HG02588 (cell line): ENCODE data around the gene ZNF577.

ENCODE experiments used
- ATAC-seq: cut with Tn5 transposase; IDR thresholded peaks from one replicate; pipeline ENCODE4 v1.9.1; 2021; ENCODE audit warnings: mild to moderate bottlenecking, moderate library complexity; ENCODE audit not compliant: unreplicated experiment

Gene ZNF577

GRCh38 chr19:51873097-51873496 is 14.7 kb downstream of the ZNF577 start:
- no peak for ATAC-seq

DNA sequence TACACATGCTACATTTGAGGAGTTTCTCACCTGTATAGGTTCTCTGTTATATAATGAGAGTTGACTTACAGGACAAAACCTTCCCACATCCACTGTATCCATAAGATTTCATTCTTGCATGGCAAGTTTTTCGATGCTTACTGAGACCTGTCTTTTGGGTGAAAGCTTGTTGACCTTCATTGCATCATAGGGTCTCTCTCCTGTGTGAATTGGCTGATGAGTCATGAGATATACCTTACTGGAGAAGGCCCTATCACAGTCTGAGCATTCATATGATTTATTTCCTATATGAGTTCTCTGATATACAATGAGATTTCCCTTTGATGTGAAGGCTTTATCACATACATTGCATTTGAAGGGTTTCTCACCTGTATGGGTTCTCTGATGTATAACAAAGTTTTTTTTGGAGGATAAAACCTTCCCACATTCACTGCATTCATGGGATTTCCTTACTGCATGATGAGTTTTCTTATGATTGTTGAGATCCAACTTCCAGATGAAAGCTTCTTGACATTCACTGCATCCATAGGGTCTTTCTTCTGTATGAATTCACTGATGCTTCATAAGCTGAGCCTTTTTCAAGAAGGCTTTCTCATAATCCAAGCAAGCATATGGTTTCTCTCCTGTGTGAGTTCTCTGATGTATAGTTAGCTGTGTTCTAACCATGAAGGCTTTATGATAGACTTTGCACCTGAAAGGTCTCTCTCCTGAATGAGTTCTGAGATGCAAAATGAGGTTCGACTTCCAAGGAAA is 25.7 kb downstream of the ZNF577 start:
- no peak for ATAC-seq

- no peak for ATAC-seq
Measured at GRCh38 chr19:51837145-51837544, 50.6 kb downstream of the ZNF577 start.

DNA sequence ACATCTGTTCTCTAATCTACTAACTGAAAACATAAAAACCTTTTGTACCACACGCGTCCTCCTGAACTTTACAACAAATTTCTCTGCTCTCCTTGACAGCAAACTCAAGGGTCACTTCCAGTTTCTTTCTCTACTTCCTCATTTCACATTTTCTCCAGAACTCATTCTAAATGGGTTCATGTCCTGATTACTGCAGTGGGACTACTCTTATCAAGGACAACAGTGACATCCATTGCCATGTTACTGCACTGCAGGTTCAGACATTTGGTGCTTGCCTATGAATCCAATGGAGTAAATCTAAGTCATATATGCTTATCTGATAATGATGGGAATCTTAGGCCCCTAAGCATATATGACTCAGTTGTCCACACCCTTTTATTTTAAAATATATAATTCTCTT is 57.5 kb downstream of the ZNF577 start:
- ATAC-seq: no peak

DNA sequence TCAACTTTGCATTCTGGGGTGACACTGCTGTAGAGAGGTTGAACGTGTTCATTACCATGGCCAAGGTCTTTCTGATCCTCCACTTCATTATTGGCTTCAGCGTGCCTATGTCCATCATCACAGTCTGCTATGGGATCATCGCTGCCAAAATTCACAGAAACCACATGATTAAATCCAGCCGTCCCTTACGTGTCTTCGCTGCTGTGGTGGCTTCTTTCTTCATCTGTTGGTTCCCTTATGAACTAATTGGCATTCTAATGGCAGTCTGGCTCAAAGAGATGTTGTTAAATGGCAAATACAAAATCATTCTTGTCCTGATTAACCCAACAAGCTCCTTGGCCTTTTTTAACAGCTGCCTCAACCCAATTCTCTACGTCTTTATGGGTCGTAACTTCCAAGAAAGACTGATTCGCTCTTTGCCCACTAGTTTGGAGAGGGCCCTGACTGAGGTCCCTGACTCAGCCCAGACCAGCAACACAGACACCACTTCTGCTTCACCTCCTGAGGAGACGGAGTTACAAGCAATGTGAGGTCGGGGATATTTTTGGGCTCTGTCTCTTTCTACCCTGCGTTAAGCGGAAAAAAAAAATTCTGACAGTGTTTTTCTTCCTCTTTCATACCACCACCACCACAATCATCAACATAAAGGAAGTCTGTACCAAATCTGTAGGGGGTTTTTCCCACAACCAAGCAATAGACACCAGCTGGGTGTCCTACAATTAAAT is 63.3 kb downstream of the ZNF577 start:
- ATAC-seq: no peak

DNA sequence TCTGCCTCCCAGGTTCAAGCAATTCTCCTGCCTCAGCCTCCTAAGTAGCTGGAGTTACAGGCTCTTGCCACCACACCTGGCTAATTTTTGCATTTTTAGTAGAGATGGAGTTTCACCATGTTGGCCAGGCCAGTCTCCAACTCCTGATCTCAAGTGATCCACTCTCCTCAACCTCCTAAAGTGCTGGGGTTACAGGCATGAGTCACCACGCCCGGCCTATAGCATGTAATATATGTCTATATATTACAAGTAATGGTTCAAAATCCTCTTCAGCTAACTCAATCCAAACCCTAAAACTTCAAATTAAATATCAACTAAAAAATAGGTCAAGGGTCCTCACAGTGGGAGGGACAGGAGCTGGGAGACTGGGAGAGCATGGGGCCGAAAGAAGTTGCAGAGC is 64.8 kb downstream of the ZNF577 start:
- ATAC-seq: no peak

DNA sequence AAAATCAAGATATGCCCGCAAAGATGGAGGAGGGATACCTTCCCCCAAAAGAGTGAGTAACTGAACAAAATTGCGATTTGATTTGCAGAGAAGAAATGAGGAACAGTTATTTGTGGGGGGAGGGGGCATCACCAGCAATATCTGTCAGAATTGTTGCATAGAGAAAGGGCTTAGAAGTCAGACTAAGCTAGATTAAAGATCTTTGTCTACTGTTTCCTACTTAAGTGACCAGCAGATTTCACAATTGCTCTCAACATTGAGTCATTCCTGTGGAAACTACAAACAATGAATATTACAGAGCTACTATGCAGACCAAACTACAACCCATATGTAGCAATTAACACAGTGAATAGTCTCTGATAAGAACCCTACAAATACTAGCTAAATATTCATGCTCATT is 65.4 kb downstream of the ZNF577 start:
- ATAC-seq: no peak

DNA sequence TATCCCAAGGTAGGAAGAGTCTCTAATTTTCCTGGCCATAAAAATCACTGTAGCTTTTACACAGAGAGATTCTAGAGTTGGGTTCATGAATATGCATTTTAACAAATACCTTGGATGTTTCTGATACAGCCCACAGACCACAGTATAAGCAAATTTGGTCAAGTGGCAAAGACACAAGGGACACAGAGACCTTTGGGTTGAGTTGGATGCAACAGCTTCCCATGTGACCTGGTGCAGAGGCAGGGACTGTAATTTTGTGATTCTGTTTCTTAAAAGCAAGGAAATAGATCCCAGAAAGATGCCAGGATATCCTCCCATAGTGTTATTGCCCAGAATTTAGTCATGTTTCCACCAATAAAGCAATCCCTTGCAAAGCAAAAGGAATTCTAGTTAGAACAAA is 65.8 kb downstream of the ZNF577 start:
- no peak for ATAC-seq

- ATAC-seq: no peak
Measured at GRCh38 chr19:51821456-51821855, 66.3 kb downstream of the ZNF577 start.
